Measurements from ENCODE around the gene ASPRV1. TPM values are rescaled to one million over a fixed set of nuclear protein-coding genes. Genes with fewer than 3 reads are reported as not detected.

Gene ASPRV1
- total RNA-seq, 4 donors from 2014 or later: 2.5 to 11.2 (median 5.1) TPM

- TF ChIP-seq POLR2A (IDR thresholded peaks at IDR 0.05) (no peak), EP300 (IDR thresholded peaks at IDR 0.05) (no peak)
- TF ChIP-seq, protein P1, sequence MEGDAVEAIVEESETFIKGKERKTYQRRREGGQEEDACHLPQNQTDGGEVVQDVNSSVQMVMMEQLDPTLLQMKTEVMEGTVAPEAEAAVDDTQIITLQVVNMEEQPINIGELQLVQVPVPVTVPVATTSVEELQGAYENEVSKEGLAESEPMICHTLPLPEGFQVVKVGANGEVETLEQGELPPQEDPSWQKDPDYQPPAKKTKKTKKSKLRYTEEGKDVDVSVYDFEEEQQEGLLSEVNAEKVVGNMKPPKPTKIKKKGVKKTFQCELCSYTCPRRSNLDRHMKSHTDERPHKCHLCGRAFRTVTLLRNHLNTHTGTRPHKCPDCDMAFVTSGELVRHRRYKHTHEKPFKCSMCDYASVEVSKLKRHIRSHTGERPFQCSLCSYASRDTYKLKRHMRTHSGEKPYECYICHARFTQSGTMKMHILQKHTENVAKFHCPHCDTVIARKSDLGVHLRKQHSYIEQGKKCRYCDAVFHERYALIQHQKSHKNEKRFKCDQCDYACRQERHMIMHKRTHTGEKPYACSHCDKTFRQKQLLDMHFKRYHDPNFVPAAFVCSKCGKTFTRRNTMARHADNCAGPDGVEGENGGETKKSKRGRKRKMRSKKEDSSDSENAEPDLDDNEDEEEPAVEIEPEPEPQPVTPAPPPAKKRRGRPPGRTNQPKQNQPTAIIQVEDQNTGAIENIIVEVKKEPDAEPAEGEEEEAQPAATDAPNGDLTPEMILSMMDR (IDR thresholded peaks at IDR 0.05): no peak
- no peak overlapping the region for H3K4me3 ChIP-seq
- no peaks in the 10 kb centered on the region for H3K9me3 ChIP-seq
- no peak for DNase-seq (ENCODE audit: low spot score in 2 of 2)
- no peaks in the 10 kb centered on the region for H3K4me1 ChIP-seq
- H3K36me3 ChIP-seq: peaks cover 0 to 58% (median 0%) of the 10 kb centered on the region in 3 donors
- H3K27ac ChIP-seq: no peak overlapping the region
- H3K27me3 ChIP-seq: no peaks in the 10 kb centered on the region
- WGBS, 2 donors: 83 to 87% methylated on average over 7 of the region's 7 CpGs
Observed at GRCh38 chr2:69993048-69993565, 31.7 kb upstream of the ASPRV1 start.

GRCh38 chr2:69992310-69993047 is 31.0 kb upstream of the ASPRV1 start:
- TF ChIP-seq, protein P1 (IDR thresholded peaks at IDR 0.05): no peak
- TF ChIP-seq POLR2A (IDR thresholded peaks at IDR 0.05): no peak
- no peak for TF ChIP-seq EP300 (IDR thresholded peaks at IDR 0.05)
- 82 to 85% methylated on average over 8 of the region's 8 CpGs for WGBS, 2 donors
- peaks cover 0 to 63% (median 0%) of the 10 kb centered on the region in 3 donors for H3K36me3 ChIP-seq
- no peaks in the 10 kb centered on the region for H3K9me3 ChIP-seq
- no peaks in the 10 kb centered on the region for H3K27me3 ChIP-seq
- no peak overlapping the region for H3K4me3 ChIP-seq
- DNase-seq (ENCODE audit: low spot score in 2 of 2): no peak
- H3K27ac ChIP-seq: no peak overlapping the region
- H3K4me1 ChIP-seq: no peaks in the 10 kb centered on the region

GRCh38 chr2:69989441-69990105 is 28.1 kb upstream of the ASPRV1 start:
- H3K27me3 ChIP-seq: no peaks in the 10 kb centered on the region
- no peak for TF ChIP-seq EP300 (IDR thresholded peaks at IDR 0.05)
- TF ChIP-seq, protein P1 (IDR thresholded peaks at IDR 0.05): no peak
- TF ChIP-seq POLR2A (IDR thresholded peaks at IDR 0.05): no peak
- no peak overlapping the region for H3K4me3 ChIP-seq
- no peaks in the 10 kb centered on the region for H3K4me1 ChIP-seq
- peaks cover 0 to 43% (median 0%) of the 10 kb centered on the region in 3 donors for H3K36me3 ChIP-seq
- 89 to 93% methylated on average over 7 to 10 of the region's 12 CpGs for WGBS, 2 donors
- no peak for DNase-seq (ENCODE audit: low spot score in 2 of 2)
- no peaks in the 10 kb centered on the region for H3K9me3 ChIP-seq
- no peak overlapping the region for H3K27ac ChIP-seq

DNA sequence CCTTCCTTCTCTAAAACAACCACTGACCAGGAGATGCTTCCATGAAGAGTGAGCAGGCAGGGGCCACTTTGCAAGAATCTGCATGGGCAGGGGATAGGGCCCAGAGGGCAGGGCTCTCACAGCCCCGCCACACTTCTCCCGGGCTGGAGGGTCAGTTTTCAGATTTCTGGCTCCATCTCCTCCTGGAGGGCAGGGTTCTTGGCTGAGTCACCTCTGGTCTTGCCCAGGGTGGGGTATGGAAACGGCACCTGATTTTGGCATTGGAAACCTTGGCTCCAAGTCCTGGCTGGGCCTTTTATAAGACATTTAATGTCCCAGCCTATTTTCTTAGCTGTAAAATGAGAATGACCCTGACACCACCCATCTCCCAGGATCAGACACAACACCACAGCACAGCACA is 27.6 kb upstream of the ASPRV1 start:
- Histone ChIP-seq H3K27ac (no peak overlapping the region), H3K9me3 (no peaks in the 10 kb centered on the region), H3K27me3 (no peaks in the 10 kb centered on the region), H3K4me3 (no peak overlapping the region), H3K4me1 (no peaks in the 10 kb centered on the region), H3K36me3 (peaks cover 0 to 37% (median 0%) of the 10 kb centered on the region in 3 donors)
- no peak for TF ChIP-seq EP300 (IDR thresholded peaks at IDR 0.05)
- no peak for TF ChIP-seq POLR2A (IDR thresholded peaks at IDR 0.05)
- TF ChIP-seq, protein P1 (IDR thresholded peaks at IDR 0.05): no peak
- 72 to 74% methylated on average over 3 of the region's 3 CpGs for WGBS, 2 donors
- DNase-seq (ENCODE audit: low spot score in 2 of 2): no peak

DNA sequence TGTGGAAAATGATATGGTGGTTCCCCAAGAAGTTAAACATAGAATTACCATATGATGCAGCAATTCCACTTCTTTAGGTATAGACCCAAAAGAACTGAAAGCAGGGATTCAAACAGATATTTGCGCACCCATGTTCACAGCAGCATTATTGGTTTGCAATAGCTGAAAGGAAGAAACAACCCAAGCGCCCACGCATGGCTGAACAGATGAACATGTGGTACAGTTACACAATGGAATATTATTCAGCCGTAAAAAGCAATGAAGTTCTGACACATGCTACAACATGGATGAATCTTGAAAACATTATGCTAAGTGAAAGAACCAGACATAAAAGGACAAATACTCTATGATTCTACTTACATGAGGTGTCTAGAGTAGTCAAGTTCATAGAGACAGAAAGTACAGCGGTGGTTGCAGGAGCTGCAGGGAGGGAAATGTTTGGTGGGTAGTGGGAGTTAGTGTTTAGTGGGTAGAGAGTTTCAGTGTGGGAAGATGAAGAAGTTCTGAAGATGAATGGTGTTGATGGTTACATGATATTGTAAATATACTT is 26.7 kb upstream of the ASPRV1 start:
- Histone ChIP-seq H3K36me3 (peaks cover 0 to 29% (median 0%) of the 10 kb centered on the region in 3 donors), H3K27me3 (no peaks in the 10 kb centered on the region), H3K4me1 (no peaks in the 10 kb centered on the region), H3K4me3 (no peak overlapping the region), H3K27ac (no peak overlapping the region), H3K9me3 (no peaks in the 10 kb centered on the region)
- TF ChIP-seq, protein P1 (IDR thresholded peaks at IDR 0.05): no peak
- TF ChIP-seq EP300 (IDR thresholded peaks at IDR 0.05) (no peak), POLR2A (IDR thresholded peaks at IDR 0.05) (no peak)
- DNase-seq (ENCODE audit: low spot score in 2 of 2): no peak
- WGBS, 2 donors: 95 to 97% methylated on average over 5 of the region's 5 CpGs
